ENCODE results near the gene ARMCX6. TPM values are rescaled to one million over a fixed set of nuclear protein-coding genes. Genes with fewer than 3 reads are reported as not detected.
"Not testable (repeated sequence)": the region's sequence is repeated elsewhere in the genome, so short reads cannot be mapped to it uniquely, and the experiment has no call there.

ARMCX6 gene
- total and polyA plus RNA-seq, 2 of the 13 experiments (the other 11 are each of a cell fraction or from before 2014, with no cell fraction given) = 19.4 to 23.3 TPM

DNA sequence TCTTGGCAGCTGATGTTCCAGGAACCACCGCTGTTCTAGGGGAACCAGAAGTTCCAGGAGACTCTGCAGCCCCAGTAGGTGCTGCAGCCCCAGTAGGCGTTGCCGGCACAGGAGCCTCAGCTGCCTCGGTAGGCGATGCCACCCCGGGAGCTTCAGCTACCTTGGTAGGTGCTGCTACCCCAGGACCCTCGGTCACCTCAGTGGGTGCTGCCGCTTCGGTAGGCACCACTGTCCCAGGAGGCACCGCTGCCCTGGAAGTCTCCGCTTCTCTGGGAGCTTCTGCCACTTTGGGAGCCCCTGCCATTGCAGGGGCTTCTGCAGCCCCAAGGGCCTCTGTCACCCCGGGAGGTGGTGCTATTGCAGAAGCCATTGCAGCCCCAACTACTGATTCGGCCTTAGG is 39.0 kb upstream of the ARMCX6 start (continued):
- no peak for TF ChIP-seq TARDBP (CRISPR knock-in tag; IDR thresholded peaks at IDR 0.05)
- TF ChIP-seq, protein P1, sequence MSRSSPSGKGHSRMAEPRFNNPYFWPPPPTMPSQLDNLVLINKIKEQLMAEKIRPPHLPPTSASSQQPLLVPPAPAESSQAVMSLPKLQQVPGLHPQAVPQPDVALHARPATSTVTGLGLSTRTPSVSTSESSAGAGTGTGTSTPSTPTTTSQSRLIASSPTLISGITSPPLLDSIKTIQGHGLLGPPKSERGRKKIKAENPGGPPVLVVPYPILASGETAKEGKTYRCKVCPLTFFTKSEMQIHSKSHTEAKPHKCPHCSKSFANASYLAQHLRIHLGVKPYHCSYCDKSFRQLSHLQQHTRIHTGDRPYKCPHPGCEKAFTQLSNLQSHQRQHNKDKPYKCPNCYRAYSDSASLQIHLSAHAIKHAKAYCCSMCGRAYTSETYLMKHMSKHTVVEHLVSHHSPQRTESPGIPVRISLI (CRISPR knock-in tag; IDR thresholded peaks at IDR 0.05; ENCODE audit: borderline replicate concordance) = no peak

DNA sequence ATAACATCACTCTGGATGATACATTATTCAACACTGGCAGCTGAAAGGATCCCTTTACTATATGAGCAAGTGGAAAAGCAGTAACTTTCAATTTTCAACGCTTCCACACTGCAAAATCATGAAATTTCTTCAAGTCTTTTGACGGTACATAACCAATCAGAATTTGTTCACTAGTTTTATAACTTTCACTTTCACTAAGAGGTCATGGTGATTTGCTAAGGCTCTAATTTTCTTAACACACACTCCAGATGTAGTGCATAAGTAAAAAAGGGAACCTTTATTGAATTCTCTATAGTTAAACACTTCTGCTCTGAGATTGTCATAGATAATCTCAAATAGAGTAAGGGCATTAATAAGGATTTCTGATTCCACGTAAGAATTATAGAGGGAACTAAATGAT is 37.7 kb upstream of the ARMCX6 start:
- 0% methylated on average over 3 of the region's 3 CpGs for WGBS (ENCODE audit: low lambda C conversion rate)
- TF ChIP-seq ZNF274 (CRISPR knock-in tag; IDR thresholded peaks at IDR 0.05) = no peak
- no peak for TF ChIP-seq NFE2L2 (IDR thresholded peaks at IDR 0.05; ENCODE audit: low read length)
- TF ChIP-seq ZNF749 (CRISPR knock-in tag; IDR thresholded peaks at IDR 0.05; ENCODE audit: borderline replicate concordance) = no peak
- TF ChIP-seq SOX6 (IDR thresholded peaks at IDR 0.05) = no peak
- TF ChIP-seq SOX6 (CRISPR knock-in tag; IDR thresholded peaks at IDR 0.05) = no peak
- TF ChIP-seq ARHGAP35 (CRISPR knock-in tag; IDR thresholded peaks at IDR 0.05; ENCODE audit: borderline replicate concordance) = no peak
- Histone ChIP-seq H3K79me2 (ENCODE audit: insufficient read depth, low read length) (no peaks in the 10 kb centered on the region), H3K9ac (ENCODE audit: insufficient read depth, low read depth, low read length) (no peak overlapping the region), H2AFZ (ENCODE audit: low read length) (no peak overlapping the region), H3K27me3 (ENCODE audit: control insufficient read depth in 1 of 2, insufficient read depth in 2 of 2, low read length in 2 of 2) (no peaks in the 10 kb centered on the region), H3K36me3 (replicated peaks in 1 of 2; ENCODE audit: control insufficient read depth in 1 of 2, insufficient read depth in 2 of 2, low read length in 2 of 2) (no peaks in the 10 kb centered on the region), H3K4me1 (ENCODE audit: insufficient read depth, low read length) (no peaks in the 10 kb centered on the region), H3K4me3 (replicated peaks in 1 of 3; ENCODE audit: insufficient read depth in 1 of 3, low read depth in 2 of 3, low read length in 3 of 3) (no peak overlapping the region), H4K20me1 (ENCODE audit: insufficient read depth, low read length) (no peaks in the 10 kb centered on the region), H3K9me3 (ENCODE audit: low read length) (no peaks in the 10 kb centered on the region), H3K27ac (ENCODE audit: extremely low read length, insufficient read depth, low read length) (no peak overlapping the region), H3K4me2 (ENCODE audit: low read depth, low read length) (no peak overlapping the region)
- no TSS peak for BruUV-seq (replicated peaks)
- intact Hi-C loops (cut with micrococcal nuclease; ENCODE audit: unreplicated experiment) = no loop called here
- no peak for DNase-seq (ENCODE audit: low spot score)
- ChIA-PET CTCF (ENCODE audit: low intra/inter-chr PET ratio, low total read pairs) (no interaction called here), POLR2A (no interaction called here)
- in situ Hi-C loops (cut with HindIII; ENCODE audit: extremely low pct_ligation_motif_present, low pct_unique_long_range_greater_than_20kb) = no loop called here
- FAIRE-seq = no peak
- ATAC-seq = no peak

DNA sequence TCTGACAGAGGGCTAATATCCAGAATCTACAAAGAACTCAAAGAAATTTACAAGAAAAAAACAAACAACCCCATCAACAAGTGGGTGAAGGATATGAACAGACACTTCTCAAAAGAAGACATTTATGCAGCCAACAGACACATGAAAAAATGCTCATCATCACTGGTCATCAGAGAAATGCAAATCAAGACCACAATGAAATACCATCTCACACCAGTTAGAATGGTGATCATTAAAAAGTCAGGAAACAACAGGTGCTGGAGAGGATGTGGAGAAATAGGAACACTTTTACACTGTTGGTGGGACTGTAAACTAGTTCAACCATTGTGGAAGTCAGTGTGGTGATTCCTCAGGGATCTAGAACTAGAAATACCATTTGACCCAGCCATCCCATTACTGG is 29.9 kb upstream of the ARMCX6 start:
- H3K27me3 ChIP-seq (ENCODE audit: control insufficient read depth in 1 of 2, insufficient read depth in 2 of 2, low read length in 2 of 2); intact Hi-C loops (cut with micrococcal nuclease; ENCODE audit: unreplicated experiment); H4K20me1 ChIP-seq (ENCODE audit: insufficient read depth, low read length); H3K4me2 ChIP-seq (ENCODE audit: low read depth, low read length); BruUV-seq (replicated peaks); H2AFZ ChIP-seq (ENCODE audit: low read length); CTCF ChIA-PET (ENCODE audit: low intra/inter-chr PET ratio, low total read pairs); DNase-seq (ENCODE audit: low spot score); H3K36me3 ChIP-seq (replicated peaks in 1 of 2; ENCODE audit: control insufficient read depth in 1 of 2, insufficient read depth in 2 of 2, low read length in 2 of 2); in situ Hi-C loops (cut with HindIII; ENCODE audit: extremely low pct_ligation_motif_present, low pct_unique_long_range_greater_than_20kb); H3K9me3 ChIP-seq (ENCODE audit: low read length); FAIRE-seq; ATAC-seq; H3K27ac ChIP-seq (ENCODE audit: extremely low read length, insufficient read depth, low read length); H3K4me3 ChIP-seq (replicated peaks in 1 of 3; ENCODE audit: insufficient read depth in 1 of 3, low read depth in 2 of 3, low read length in 3 of 3); H3K9ac ChIP-seq (ENCODE audit: insufficient read depth, low read depth, low read length); POLR2A ChIA-PET; H3K79me2 ChIP-seq (ENCODE audit: insufficient read depth, low read length); H3K4me1 ChIP-seq (ENCODE audit: insufficient read depth, low read length): not testable (repeated sequence)
